ENCODE data around the gene IREB2. TPM values are rescaled to one million over a fixed set of nuclear protein-coding genes. Genes with fewer than 3 reads are reported as not detected.
A peak's percentile ranks its signal among the peaks of the same experiment; 100 is the strongest.

IREB2 gene
- total RNA-seq, 1 experiment from 2014 or later, result 6.5 TPM

DNA sequence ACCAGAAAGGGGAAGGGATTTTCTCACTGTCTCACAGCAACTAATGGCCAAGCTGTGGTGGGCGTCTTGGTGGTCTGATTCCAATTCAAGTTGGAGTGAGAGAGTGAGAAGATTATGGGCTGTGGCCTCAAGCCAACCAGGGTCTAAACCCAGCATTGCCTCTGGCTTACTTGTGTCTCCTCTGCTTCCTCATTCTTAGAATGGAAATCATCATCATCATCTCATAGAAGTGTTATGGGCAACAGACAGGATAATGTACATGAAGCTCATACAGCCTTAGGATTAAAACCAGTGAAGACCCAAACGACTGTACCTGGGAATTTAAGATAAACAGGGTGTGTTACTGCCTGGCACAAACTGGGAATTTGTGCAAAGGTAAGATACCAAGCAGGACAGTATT is 29.1 kb upstream of the IREB2 start:
- no peaks in the 10 kb centered on the region for H4K20me1 ChIP-seq (ENCODE audit: low read length)
- no peaks in the 10 kb centered on the region for H3K27me3 ChIP-seq (ENCODE audit: low read length)
- DNase-seq, result no peak
- intact Hi-C loops (cut with micrococcal nuclease), result no loop called here
- H3K9ac ChIP-seq (ENCODE audit: low read length), result no peak overlapping the region
- no peaks in the 10 kb centered on the region for H3K4me1 ChIP-seq (ENCODE audit: insufficient read depth, low read length)
- H3K9me3 ChIP-seq (ENCODE audit: low read length), result no peaks in the 10 kb centered on the region
- H3K27ac ChIP-seq (ENCODE audit: low read length), result no peak overlapping the region
- no peaks in the 10 kb centered on the region for H3K36me3 ChIP-seq (ENCODE audit: low read depth, low read length)
- H3K9me2 ChIP-seq (replicated peaks; ENCODE audit: low read length), result no peaks in the 10 kb centered on the region
- H3K79me2 ChIP-seq (ENCODE audit: low read length), result no peaks in the 10 kb centered on the region
- no peak overlapping the region for H2AFZ ChIP-seq (ENCODE audit: low read length)
- CTCF ChIA-PET, result interaction anchor here (0.6 kb wide), 1 partner anchor 498 kb away, joined by 14 read pairs; no protein-coding TSS in a partner anchor
- BruUV-seq (replicated peaks), result no TSS peak
- no peak overlapping the region for H3K4me3 ChIP-seq (ENCODE audit: low read length)
- H3K4me2 ChIP-seq (ENCODE audit: low read length), result no peak overlapping the region
- no peak for ATAC-seq
- H3F3A ChIP-seq (ENCODE audit: low read length, unreplicated experiment), result no peaks in the 10 kb centered on the region
- TF ChIP-seq, protein P1, sequence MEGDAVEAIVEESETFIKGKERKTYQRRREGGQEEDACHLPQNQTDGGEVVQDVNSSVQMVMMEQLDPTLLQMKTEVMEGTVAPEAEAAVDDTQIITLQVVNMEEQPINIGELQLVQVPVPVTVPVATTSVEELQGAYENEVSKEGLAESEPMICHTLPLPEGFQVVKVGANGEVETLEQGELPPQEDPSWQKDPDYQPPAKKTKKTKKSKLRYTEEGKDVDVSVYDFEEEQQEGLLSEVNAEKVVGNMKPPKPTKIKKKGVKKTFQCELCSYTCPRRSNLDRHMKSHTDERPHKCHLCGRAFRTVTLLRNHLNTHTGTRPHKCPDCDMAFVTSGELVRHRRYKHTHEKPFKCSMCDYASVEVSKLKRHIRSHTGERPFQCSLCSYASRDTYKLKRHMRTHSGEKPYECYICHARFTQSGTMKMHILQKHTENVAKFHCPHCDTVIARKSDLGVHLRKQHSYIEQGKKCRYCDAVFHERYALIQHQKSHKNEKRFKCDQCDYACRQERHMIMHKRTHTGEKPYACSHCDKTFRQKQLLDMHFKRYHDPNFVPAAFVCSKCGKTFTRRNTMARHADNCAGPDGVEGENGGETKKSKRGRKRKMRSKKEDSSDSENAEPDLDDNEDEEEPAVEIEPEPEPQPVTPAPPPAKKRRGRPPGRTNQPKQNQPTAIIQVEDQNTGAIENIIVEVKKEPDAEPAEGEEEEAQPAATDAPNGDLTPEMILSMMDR (conservative IDR thresholded peaks at IDR 0.05; ENCODE audit: low read depth, low read length), result no peak
- no peak for TF ChIP-seq EZH2phosphoT487 (IDR thresholded peaks at IDR 0.05; ENCODE audit: borderline replicate concordance, low read length)
- TF ChIP-seq EZH2 (IDR thresholded peaks at IDR 0.05; ENCODE audit: low read length, unreplicated experiment), result no peak
- POLR2A ChIA-PET (ENCODE audit: unreplicated experiment), result interaction anchor here (0.7 kb wide), 1 partner anchor 53 kb away, joined by 3 read pairs; no protein-coding TSS in a partner anchor

DNA sequence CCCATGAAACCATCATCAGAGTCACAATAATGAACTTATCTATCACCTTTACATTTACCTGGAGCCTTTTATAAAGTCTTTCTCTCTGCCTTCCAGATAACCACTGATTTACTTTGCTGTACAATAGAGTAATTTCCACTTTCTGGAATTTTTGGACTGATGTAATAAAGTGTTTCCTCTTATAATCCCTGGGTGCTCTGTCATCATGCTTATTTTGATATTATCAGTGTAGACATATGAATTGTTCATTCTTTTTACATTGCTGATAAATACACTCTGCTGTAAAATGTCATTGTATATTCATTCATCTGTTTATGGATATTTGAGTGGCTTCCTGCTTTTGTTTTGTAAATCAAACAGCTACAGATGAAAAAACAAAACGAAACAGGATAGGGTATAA is 27.0 kb upstream of the IREB2 start:
- no peaks in the 10 kb centered on the region for H3K36me3 ChIP-seq (ENCODE audit: low read depth, low read length)
- ChIA-PET CTCF (no interaction called here), POLR2A (ENCODE audit: unreplicated experiment) (interaction anchor here (0.7 kb wide), 1 partner anchor 111 kb away, joined by 4 read pairs; no protein-coding TSS in a partner anchor)
- no peak for TF ChIP-seq EZH2 (IDR thresholded peaks at IDR 0.05; ENCODE audit: low read length, unreplicated experiment)
- TF ChIP-seq, protein P1 (conservative IDR thresholded peaks at IDR 0.05; ENCODE audit: low read depth, low read length), result no peak
- no peak for TF ChIP-seq EZH2phosphoT487 (IDR thresholded peaks at IDR 0.05; ENCODE audit: borderline replicate concordance, low read length)
- no peak overlapping the region for H3K27ac ChIP-seq (ENCODE audit: low read length)
- H3F3A ChIP-seq (ENCODE audit: low read length, unreplicated experiment), result no peaks in the 10 kb centered on the region
- no peaks in the 10 kb centered on the region for H3K9me3 ChIP-seq (ENCODE audit: low read length)
- no peaks in the 10 kb centered on the region for H3K9me2 ChIP-seq (replicated peaks; ENCODE audit: low read length)
- BruUV-seq (replicated peaks), result no TSS peak
- no peaks in the 10 kb centered on the region for H3K27me3 ChIP-seq (ENCODE audit: low read length)
- H3K4me2 ChIP-seq (ENCODE audit: low read length), result peak overlapping the region; percentile 30; the same call in 1 of the 2 replicates
- H2AFZ ChIP-seq (ENCODE audit: low read length), result no peak overlapping the region
- H3K4me1 ChIP-seq (ENCODE audit: insufficient read depth, low read length), result no peaks in the 10 kb centered on the region
- H3K79me2 ChIP-seq (ENCODE audit: low read length), result no peaks in the 10 kb centered on the region
- H3K9ac ChIP-seq (ENCODE audit: low read length), result no peak overlapping the region
- H4K20me1 ChIP-seq (ENCODE audit: low read length), result no peaks in the 10 kb centered on the region
- no peak for DNase-seq
- no peak for ATAC-seq
- H3K4me3 ChIP-seq (ENCODE audit: low read length), result no peak overlapping the region
- intact Hi-C loops (cut with micrococcal nuclease), result no loop called here

DNA sequence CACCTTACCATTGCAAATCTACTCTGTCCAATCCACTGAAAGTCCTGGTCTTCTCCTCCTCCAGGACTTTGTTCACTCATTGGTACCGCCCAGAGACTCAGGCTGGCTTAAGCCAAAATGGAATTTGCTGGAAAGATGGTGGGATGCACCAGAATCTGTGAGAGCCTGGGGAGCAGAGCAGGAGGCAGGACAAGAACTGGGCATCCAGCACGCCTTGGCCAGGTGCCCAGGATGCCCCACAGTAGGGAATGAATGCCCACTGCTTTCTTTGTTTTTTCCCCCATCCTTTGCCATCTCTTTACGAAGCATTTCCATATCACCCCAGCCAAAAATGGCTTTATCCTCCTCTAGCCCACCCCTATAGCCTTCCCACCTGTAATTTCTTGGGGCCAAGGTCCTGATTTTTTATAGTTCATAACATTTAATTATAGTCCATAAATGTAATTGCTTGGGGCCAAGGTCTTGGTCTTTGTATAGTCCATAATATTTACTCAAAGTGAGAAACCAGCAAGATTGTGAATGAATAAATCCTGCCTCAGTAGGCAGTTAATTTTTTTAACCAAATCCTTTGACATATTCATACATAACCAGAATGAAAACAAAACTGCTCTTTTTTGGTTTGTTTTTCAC is 23.3 kb upstream of the IREB2 start:
- Histone ChIP-seq H3K9me2 (replicated peaks; ENCODE audit: low read length) (no peaks in the 10 kb centered on the region), H3F3A (ENCODE audit: low read length, unreplicated experiment) (no peaks in the 10 kb centered on the region), H3K9ac (ENCODE audit: low read length) (no peak overlapping the region), H2AFZ (ENCODE audit: low read length) (no peak overlapping the region), H4K20me1 (ENCODE audit: low read length) (no peaks in the 10 kb centered on the region), H3K4me3 (ENCODE audit: low read length) (no peak overlapping the region), H3K27me3 (ENCODE audit: low read length) (no peaks in the 10 kb centered on the region), H3K4me2 (ENCODE audit: low read length) (no peak overlapping the region), H3K79me2 (ENCODE audit: low read length) (no peaks in the 10 kb centered on the region), H3K4me1 (ENCODE audit: insufficient read depth, low read length) (peaks cover 4% of the 10 kb centered on the region; the same call in 1 of the 2 replicates), H3K27ac (ENCODE audit: low read length) (no peak overlapping the region), H3K36me3 (ENCODE audit: low read depth, low read length) (no peaks in the 10 kb centered on the region), H3K9me3 (ENCODE audit: low read length) (no peaks in the 10 kb centered on the region)
- TF ChIP-seq, protein P1 (conservative IDR thresholded peaks at IDR 0.05; ENCODE audit: low read depth, low read length), result no peak
- TF ChIP-seq EZH2phosphoT487 (IDR thresholded peaks at IDR 0.05; ENCODE audit: borderline replicate concordance, low read length), result no peak
- TF ChIP-seq EZH2 (IDR thresholded peaks at IDR 0.05; ENCODE audit: low read length, unreplicated experiment), result no peak
- ChIA-PET CTCF (interaction anchor here (1.0 to 1.2 kb wide), 2 partner anchors 104 to 106 kb away, joined by 3 to 4 read pairs; no protein-coding TSS in a partner anchor), POLR2A (ENCODE audit: unreplicated experiment) (interaction anchor here (1.0 kb wide), 1 partner anchor 125 kb away, joined by 3 read pairs; the partner anchor contains the start of gene PSMA4)
- intact Hi-C loops (cut with micrococcal nuclease), result loop anchor here (1.0 to 5.0 kb wide), 2 partner anchors 106 to 302 kb away; no protein-coding TSS in a partner anchor
- DNase-seq (no peak), ATAC-seq (no peak)
- BruUV-seq (replicated peaks), result no TSS peak
